Dedifferentiated amniotic fluid mesenchymal stem cell (primary cell): ENCODE data around the gene KDM4D.
"Not testable (repeated sequence)": the region's sequence is repeated elsewhere in the genome, so short reads cannot be mapped to it uniquely, and the experiment has no call there.

ENCODE experiments used
- DNase-seq: peaks from one replicate; pipeline ENCODE4 v3.0.0-alpha.2; 2016; ENCODE audit errors: extremely low spot score

KDM4D gene

DNA sequence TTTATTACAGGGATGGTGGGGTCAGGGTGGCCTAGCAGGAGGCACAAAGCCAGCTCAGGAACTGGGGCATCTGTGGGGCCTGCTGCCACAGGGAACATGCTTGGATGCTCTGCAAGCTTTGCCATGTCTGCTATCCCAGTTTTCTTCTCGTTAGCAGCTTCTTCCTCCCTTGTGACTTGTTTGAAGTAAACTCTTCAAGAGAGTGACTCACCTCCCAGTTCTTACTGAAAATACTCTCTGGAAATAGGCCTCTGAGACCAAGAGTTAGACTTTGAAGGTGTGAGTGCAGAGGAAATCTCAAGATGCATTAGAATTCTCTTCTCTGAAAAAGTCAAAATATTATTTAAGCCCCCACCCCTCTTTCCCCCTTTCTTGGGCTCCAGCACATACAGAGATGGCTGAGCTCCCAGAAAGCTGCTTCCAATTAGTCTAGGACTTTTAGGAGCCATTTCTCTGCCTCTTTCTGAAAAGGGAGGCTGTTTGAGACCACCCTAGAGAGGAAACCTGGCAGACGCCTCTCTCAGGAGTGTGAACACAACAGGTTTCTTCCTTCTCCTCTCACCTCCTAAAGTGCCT lies 15.3 kb upstream of the KDM4D start:
- peak; percentile 21 for DNase-seq

DNA sequence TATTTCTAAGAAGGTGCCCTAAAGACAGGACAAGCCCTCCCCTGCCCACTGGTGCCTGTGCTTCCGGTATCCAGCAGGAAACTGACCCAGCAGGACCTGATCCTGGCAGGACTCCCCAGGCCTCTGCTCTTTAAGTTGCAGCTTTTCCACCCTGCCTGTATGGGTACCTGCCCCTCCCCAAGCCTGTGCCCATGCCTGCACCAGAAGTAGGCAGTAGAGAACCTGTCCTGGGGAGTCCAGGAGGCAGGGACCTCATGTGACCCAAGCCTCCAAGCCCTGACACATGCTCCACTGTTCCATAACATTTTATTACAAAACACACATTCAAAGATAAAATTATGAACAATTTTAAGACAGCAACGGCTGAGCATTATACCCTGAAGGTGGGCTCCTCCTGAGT lies 14.3 kb upstream of the KDM4D start:
- DNase-seq = no peak

DNA sequence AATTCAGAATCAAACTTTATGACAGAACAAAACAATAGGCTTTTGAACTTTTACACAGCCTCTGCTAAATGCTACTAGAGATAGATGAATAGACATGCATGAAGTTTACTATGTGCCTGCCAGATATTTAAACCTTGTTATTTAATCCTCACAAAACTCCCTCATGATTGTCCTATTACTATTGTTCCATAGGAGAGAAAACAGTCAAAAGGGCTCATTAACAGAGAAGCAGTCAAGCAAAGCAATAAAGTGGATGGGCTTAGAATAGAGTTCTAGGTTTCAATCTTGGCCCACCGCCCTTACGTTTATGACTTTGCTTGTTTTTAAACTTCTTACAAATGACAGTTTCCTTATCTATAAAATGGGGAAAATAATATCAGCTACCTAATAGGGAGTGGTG lies 13.0 kb upstream of the KDM4D start:
- DNase-seq = no peak

DNA sequence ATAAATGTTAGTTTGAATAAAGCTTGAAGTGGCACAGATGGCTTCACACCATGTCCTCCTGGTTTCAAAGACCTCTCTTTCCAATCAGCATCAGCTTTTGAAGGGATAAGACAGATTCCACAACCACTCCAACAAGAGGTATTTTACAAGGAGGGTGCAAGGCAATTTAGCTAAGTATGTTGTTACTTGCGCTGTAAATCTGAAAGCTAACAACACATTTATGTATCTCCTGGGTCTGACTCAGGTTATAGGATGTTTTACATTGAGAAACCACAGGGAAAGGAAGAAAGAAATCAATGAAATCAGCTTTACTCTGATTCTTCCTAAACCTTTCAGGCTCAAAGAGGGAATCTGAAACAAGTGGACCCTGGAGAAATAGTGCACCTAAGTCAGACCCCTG lies 12.3 kb upstream of the KDM4D start:
- DNase-seq = no peak

DNA sequence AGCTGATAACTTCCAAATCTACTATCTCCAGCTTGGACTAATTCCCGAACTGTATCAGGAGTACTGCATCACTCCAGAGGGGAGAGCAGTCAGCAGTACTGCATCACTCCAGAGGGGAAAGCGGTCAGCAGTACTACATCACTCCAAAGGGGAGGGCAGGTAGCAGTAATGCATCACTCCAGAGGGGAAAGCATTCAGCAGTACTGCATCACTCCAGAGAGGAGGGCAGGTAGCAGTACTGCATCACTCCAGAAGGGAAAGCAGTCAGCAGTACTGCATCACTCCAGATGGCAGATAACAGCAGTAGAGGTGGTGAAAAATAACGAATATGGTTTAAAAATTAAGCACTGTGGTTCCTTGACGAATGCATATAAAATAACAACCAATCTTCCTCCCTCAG lies 8.6 kb upstream of the KDM4D start:
- no peak for DNase-seq

DNA sequence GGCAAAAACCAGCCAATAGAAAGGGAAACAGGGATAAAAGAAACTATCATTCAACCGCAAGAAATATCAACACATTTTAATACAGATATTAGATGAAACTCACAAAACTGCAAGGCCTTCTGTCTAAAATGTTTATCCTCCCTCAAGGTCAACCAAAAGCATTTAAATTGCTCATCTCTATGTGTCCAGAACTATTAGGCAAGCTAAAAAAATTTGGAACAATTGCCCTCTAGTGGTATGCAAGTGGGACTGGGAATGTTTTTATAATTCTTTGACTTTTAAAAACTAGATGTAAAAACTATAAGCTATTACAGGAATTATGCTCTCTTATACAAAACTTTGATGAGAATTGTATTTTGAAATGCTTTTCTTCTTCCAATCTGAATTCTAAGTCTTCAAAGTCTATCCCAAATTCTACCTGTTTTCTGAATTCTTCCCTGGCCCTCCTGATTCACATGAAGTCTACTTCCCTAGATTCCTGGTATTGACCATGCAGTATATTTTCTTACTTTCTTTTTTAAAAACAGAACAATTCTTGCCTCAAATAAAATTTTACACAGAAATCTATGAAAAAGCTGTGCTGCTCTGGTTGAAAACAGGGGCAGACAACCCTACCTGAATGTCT lies 5.1 kb upstream of the KDM4D start:
- DNase-seq = peak; percentile 46

DNA sequence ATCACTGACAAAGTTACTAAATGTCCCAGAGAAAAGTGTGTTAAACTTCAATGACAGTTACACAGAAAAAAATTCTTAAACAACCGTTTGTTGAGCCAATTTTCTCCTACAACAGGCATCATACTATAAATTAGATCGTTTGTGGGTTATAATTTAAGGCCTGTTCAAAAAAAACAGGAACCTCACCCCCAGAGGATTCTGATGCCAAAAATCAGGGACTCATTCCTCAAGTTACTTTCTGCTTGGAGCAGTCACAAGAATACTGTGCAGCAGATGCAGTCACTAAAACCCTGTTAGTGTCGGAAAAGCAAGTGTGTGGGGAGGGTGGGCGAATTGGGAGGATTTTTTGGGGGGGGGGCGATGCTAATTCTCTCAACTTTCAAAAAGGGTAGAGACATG lies 810 bp upstream of the KDM4D start:
- no peak for DNase-seq

DNA sequence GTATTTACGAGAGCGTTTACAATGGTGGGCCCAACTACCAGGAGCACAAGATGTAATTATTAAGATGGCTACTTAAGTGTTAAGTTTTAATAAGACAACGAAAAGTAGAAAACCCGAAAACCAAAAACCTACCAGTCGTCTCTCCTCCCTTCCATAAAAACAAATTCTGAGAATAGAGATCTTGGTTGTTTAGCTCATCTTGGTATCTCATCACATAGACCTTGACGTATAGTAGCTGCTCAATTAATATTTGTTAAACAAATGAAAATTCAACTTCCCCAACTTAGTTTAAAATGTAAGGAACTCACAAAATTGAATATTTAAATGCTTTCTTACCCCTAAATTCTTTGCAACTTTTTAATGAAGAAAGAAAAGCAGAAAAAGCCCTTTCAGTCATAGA lies 669 bp downstream of the KDM4D start:
- no peak for DNase-seq

DNA sequence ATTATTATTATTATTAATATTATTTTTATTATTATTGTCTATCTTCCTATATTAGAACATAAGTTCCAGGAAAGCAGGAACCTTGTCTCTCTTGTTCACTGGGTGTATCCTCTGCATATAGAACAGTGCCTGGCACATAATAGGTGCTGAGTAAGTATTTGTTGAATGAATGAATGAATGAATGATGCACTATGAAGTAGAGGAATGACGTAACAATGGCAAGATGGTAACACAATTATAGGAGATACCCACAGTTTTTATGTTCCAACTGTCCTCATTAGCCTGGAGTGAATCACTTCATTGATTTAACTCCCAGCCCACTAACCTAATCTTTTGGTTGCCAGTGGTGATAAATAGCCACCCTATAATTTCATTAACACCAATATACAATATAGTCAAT lies 2.1 kb downstream of the KDM4D start:
- no peak for DNase-seq

DNA sequence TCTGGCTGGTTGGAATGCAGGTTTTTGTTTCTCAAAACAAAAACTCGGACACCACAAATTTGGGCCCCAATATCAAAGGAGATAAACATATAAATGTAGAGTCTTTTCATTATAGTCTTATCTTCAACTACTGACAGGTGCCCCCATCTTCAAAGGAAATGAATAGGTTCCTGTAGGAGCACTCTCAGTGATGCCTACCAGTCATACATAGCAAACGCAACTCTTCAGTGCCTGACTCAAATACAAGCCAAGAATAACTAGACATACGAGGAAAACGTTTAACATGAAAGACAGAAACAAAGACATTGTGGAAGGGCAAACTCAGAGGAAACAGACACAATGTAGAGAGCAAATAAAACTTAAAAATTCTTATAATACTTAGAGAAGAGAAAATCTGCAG lies 13.9 kb downstream of the KDM4D start:
- no peak for DNase-seq

DNA sequence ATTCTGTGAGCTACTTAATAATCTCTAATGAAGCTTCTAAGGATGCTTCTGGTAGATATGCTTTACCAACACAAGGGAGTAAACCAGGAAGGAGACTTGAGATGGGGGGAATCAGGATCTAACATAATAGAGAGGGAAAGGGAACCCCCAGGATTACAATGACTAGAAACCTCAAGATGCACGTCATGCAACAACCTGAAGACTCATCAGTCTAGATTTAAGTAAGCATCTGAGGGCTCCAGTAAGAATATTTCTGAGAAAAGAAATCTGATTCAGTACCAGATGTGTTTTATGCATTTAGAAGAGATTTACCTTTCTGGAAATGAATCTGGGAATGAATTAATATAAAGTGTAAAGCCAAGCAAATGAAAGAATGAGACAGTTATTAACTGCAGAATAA lies 15.2 kb downstream of the KDM4D start:
- DNase-seq = no peak

DNA sequence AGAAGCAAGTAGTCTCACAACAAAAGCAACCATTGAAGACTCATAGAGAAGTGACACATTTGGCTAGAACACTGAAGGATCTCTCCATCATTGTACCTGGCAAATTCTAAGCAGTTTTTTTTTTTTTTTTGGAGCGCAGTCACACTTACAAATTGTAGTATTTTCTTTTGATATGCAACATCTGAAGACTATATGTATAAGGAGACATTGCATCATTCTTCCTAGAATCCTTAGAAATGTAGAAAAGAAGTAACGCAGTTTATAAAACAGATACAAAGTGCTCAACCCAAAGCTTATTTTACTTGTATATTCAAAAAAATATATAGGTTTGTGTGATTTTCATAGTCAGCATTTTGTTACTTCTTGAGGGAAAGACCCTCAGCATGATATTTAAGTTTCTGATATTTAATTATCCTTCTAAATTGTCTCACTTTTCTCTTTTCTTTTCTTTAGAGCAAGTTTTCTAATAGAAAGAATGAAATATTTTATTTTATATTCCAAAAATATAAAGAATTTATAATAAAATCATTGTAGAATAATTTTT lies 20.0 kb downstream of the KDM4D start:
- no peak for DNase-seq

DNA sequence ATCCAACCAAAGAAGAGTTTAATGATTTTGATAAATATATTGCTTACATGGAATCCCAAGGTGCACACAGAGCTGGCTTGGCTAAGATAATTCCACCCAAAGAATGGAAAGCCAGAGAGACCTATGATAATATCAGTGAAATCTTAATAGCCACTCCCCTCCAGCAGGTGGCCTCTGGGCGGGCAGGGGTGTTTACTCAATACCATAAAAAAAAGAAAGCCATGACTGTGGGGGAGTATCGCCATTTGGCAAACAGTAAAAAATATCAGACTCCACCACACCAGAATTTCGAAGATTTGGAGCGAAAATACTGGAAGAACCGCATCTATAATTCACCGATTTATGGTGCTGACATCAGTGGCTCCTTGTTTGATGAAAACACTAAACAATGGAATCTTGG lies 23.9 kb downstream of the KDM4D start:
- no peak for DNase-seq

DNA sequence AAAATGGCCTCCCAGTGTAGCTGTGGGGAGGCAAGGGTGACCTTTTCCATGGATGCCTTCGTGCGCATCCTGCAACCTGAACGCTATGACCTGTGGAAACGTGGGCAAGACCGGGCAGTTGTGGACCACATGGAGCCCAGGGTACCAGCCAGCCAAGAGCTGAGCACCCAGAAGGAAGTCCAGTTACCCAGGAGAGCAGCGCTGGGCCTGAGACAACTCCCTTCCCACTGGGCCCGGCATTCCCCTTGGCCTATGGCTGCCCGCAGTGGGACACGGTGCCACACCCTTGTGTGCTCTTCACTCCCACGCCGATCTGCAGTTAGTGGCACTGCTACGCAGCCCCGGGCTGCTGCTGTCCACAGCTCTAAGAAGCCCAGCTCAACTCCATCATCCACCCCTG lies 24.8 kb downstream of the KDM4D start:
- DNase-seq = no peak

DNA sequence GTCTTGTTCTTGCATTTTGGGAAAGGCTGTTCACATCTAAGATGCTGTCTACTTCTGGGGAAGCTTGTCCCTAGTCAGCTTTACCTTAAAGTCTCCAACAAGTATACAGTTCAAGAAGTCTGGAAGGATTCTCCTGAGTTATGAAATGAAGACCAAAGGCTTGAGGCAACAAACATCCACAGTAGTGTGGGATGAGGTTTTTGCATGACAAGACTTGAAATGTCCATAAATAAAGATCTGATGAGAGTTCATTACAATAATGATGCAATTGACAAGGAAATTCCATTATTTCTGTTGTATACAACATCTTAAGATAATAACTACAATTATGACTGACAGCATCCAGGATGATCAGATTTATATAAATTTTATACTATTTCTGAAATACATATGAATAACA lies 30.2 kb downstream of the KDM4D start:
- DNase-seq = no peak

DNA sequence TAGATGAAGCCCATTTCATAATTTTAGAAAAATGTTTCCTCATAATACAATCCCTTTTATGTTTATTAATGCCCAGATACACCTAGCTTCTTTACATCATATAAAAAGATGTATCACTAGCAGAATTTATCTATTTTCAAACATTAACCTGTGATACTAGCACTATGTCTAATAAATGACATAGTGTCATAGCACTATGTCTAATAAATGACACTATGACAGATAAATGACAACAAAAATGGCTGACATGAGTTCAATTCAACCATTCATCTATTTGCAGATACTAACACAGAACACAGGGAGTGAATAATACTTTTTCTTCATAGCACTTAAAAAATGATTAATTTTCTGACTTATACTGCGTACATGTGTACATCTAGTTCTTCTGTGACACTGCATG lies 32.1 kb downstream of the KDM4D start:
- DNase-seq = no peak

DNA sequence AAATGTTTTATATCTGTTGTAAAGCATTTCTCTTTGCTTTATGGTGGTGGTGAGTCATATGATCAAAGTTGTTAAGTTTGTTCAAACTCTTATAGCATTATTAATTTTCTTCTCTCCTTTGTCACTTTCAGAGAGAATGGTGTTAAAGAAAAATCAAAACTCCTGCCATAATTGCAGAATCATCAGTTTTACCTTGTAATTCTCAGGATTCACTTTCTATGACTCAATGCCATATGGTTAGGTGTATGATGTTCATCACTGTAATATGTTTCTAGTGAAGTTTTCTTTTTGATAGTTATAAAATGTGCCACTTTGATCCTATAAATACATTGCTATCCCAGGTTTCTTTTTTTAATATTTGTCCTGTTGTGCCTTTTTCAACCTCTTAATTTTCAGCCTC lies 37.9 kb downstream of the KDM4D start:
- DNase-seq = no peak

DNA sequence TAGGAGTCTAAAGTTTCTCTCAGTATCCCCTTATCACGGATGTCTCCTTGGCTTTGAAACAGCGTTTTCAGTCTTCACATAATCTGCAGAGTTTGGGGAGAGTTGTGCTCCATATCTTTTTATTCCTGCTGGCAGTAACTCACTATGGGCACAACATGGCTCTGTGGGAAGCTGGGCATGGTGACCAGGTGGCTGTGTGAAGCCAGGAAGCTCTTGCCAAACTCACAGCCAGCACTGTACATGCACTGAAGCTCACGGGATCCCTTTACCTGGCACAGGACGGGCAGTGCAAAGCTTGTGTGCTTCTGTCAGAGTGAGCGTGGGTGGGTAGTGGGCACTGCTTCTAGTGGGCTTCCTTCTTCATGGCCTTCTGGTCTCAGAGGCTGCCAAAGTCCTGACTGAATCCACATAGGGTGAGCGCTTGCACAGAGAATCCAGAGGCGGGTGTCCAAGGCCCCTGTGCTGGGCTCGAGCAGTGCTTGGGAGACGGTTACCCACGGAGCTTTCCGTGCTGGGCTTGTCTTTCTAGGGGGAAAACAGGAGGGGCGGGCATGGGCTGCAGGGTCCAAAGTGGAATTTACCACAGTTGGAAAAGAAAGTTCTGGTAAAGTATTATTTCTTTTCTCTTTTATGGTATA lies 40.8 kb downstream of the KDM4D start:
- no peak for DNase-seq

DNA sequence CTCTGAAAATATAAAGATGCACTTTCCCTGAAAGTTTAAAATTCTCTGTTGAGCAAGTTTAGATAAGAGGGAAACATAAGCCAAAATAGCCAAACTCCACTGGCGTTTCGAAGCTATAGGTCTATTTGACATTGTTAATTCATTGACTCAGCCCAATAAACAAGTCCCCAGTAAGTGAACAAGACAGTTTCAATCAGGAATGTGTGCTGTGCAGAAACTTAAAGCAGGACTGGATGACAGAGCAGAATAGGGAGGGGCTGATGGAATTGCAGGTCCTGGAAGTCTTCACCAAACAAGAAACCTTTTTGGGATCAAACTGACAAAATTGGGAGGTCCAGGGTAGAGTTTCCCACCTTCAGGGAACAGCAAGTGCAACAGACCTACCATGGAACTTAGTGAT lies 42.6 kb downstream of the KDM4D start:
- DNase-seq = no peak

DNA sequence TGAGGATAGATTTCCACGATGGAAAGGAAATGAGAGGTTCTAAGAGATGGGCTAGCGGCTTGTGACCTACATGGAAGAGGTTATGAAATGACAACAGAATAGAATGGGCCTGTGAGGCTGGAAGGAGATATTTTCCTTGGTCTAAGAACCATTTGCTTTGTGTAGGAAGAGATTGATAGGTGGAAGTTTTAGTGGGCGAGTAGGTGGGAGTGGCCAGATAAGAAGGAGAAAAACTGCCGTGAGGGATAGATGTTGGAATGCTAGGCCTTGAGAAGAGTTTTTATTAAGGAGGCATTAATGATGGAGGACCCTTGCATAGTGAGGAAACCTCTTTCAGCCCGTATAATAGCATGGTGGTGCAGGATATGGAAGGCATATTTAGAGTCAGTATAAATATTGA lies 48.0 kb downstream of the KDM4D start:
- DNase-seq = not testable (repeated sequence)

DNA sequence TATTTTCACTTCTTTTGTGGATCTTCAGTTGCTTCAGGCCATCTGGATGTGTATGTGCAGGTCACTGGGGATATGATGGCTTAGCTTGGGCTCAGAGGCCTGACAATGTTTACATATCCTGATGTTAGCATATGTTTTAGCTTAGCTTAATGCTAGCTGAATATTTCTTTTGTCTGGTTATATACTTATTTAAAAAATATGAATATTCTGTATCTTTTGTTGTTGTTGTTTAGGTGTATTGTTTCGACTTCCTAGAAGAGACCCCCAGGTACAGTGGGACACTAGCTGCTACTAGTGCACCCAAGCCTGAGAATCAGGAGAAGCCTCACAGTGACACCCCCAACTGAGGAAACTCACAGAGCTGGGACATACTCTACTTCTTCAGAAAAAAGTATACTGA lies 51.4 kb downstream of the KDM4D start, which contains the start of gene KDM4E:
Gene KDM4E, plus strand, starts transcription at position 301 of the 400 bp plus-strand sequence. CDS start 300 bp downstream, outside the sequence.
- no peak for DNase-seq

DNA sequence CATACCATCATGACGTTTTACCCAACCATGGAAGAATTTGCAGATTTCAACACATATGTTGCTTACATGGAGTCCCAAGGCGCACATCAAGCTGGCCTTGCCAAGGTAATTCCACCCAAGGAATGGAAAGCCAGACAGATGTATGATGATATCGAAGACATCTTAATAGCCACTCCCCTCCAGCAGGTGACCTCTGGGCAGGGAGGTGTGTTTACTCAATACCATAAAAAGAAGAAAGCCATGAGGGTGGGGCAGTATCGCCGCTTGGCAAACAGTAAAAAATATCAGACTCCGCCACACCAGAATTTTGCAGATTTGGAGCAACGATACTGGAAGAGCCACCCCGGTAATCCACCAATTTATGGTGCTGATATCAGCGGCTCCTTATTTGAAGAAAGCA lies 52.1 kb downstream of the KDM4D start:
- not testable (repeated sequence) for DNase-seq

DNA sequence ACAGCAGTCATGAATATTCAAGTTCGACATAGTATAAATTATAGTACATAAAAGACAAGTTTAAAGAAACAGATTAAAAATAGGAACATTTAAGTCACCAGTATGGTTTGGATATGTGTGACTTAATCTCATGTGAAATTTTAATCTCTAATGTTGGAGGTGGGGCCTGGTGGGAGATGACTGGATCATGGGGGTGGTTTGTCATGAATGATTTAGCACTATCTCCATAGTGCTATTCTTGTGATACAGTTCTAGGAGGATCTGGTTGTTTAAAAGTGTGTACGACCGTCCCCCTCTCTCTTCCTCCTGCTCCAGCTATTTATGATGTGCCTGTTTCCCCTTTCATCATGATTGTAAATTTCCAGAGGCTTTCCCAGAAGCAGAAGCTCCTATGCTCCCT lies 54.8 kb downstream of the KDM4D start:
- no peak for DNase-seq
